Fibroblast of the aortic adventitia (primary cell): ENCODE measurements around the gene PKNOX2. TPM values are rescaled to one million over a fixed set of nuclear protein-coding genes. Genes with fewer than 3 reads are reported as not detected.

Source experiments
- DNase-seq: peaks from one replicate; pipeline ENCODE4 v3.0.0-alpha.2; 2010; ENCODE audit warnings: low read depth
- H3K4me3 ChIP-seq: 2 replicates; pipeline ENCODE4 v1.5.1; 2011; ENCODE audit warnings: low read depth, mild to moderate bottlenecking, control low read depth, low read length, moderate library complexity
- CTCF ChIP-seq: IDR thresholded peaks from 2 replicates; pipeline ENCODE4 v1.5.1; 2011; ENCODE audit warnings: mild to moderate bottlenecking, low read length, control low read depth, inconsistent platforms; ENCODE audit not compliant: insufficient read depth
- total RNA-seq: library from RNA; depleted of rRNA; stranded (reverse); fragments of >200 nt; gene quantifications from 2 replicates; pipeline ENCODE4 v1.2.3, GENCODE V29; 2012; ENCODE audit warnings: low replicate concordance

PKNOX2 gene
- total RNA-seq, 1 donor: 2.0 TPM

- no peak overlapping the region for H3K4me3 ChIP-seq
- no peak for DNase-seq
- TF ChIP-seq CTCF: no peak
These were observed 217.0 kb downstream of the PKNOX2 start for GRCh38 chr11:125381499-125382044.

GRCh38 chr11:125382314-125382791 lies 217.8 kb downstream of the PKNOX2 start:
- no peak overlapping the region for H3K4me3 ChIP-seq
- TF ChIP-seq CTCF: no peak
- DNase-seq: no peak

- H3K4me3 ChIP-seq: no peak overlapping the region
- DNase-seq: no peak
- no peak for TF ChIP-seq CTCF
These were observed 218.3 kb downstream of the PKNOX2 start for GRCh38 chr11:125382822-125383221.

- H3K4me3 ChIP-seq: no peak overlapping the region
- TF ChIP-seq CTCF: no peak
- no peak for DNase-seq
These were observed 220.3 kb downstream of the PKNOX2 start for GRCh38 chr11:125384825-125385224.

GRCh38 chr11:125387901-125388300 lies 223.3 kb downstream of the PKNOX2 start:
- no peak for TF ChIP-seq CTCF
- no peak overlapping the region for H3K4me3 ChIP-seq
- DNase-seq: no peak

- H3K4me3 ChIP-seq: no peak overlapping the region
- DNase-seq: no peak
- TF ChIP-seq CTCF: no peak
These were observed 224.1 kb downstream of the PKNOX2 start for GRCh38 chr11:125388611-125389010.
